Right lobe of liver (tissue), 6 donors: ENCODE results near the gene NRF1. TPM values are rescaled to one million over a fixed set of nuclear protein-coding genes. Genes with fewer than 3 reads are reported as not detected.

ENCODE experiments used
- ATAC-seq, 4 donors: fragments of 200-7000 bp; cut with Tn5 transposase; one replicate each; pipeline ENCODE4 v1.9.1; 2020; ENCODE audit warnings: mild to moderate bottlenecking in 4 of 4, moderate library complexity in 4 of 4
- DNase-seq, 3 donors: peaks; one replicate each; pipeline ENCODE4 v3.0.0-alpha.2; 2020
- H3K27ac ChIP-seq, 3 donors: fragments of 200-600 bp; one replicate each; pipeline ENCODE4 v1.8.0; 2022
- H3K27me3 ChIP-seq, 2 donors: fragments of 200-600 bp; one replicate each; pipeline ENCODE4 v1.8.0; 2022
- H3K36me3 ChIP-seq, 4 donors: fragments of 200-600 bp; sonication (generic) in 1 of 4; one replicate each; pipeline versions ENCODE4 v1.5.1 to v1.8.0; 2017 to 2022; ENCODE audit warnings: control low read depth in 1 of 4
- H3K4me1 ChIP-seq, 4 donors: fragments of 200-600 bp; sonication (generic) in 1 of 4; one replicate each; pipeline versions ENCODE4 v1.5.1 to v1.8.0; 2017 to 2022; ENCODE audit warnings: control low read depth in 1 of 4
- H3K4me3 ChIP-seq, 3 donors: fragments of 200-600 bp; one replicate each; pipeline ENCODE4 v1.8.0; 2022
- H3K9me3 ChIP-seq, 4 donors: fragments of 200-600 bp; sonication (generic) in 1 of 4; one replicate each; pipeline versions ENCODE4 v1.5.1 to v1.8.0; 2017 to 2022; ENCODE audit warnings: control low read depth in 1 of 4
- CTCF ChIP-seq, 4 donors: fragments of 200-600 bp in 3 of 4; fragments of 450-650 bp in 1 of 4; IDR thresholded peaks; one replicate each; pipeline versions ENCODE4 v1.5.1 to v1.8.0; 2016 to 2022; ENCODE audit warnings: antibody characterized with exemption in 4 of 4, mild to moderate bottlenecking in 2 of 4
- POLR2A ChIP-seq: fragments of 450-650 bp; IDR thresholded peaks from one replicate; pipeline ENCODE4 v1.6.1; 2017; ENCODE audit warnings: antibody characterized with exemption, mild to moderate bottlenecking
- WGBS: methylation state at CpG from one replicate; pipeline ENCODE4 v1.1.6; 2018; ENCODE audit warnings: low coverage, low lambda C conversion rate; ENCODE audit not compliant: insufficient coverage; ENCODE audit errors: missing lambda C conversion rate; 5-methylcytosine and 5-hydroxymethylcytosine counted together
- intact Hi-C, 2 donors: fragments of 100-400 bp; cut with DNase I; formaldehyde crosslinking; loops; one replicate each; pipeline versions ENCODE4 v1.11.2 to v1.14.1; 2022
- total RNA-seq, 6 experiments: library from RNA; depleted of rRNA in 2 of 6; stranded (reverse); fragments of >200 nt in 2 of 6; fragmentation: NEBNext Ultra II Directional in 3 of 6; extraction: Animal tissue kit (Norgen Biotek cat#: 25700) in 3 of 6; gene quantifications; one replicate each; pipeline versions ENCODE4 v1.1.0 to v1.2.4, GENCODE V29; 2016 to 2023
- donor health status: DM: no; HTN: yes; CAD: no.
- donor health status: DM: no; HTN: no; CAD: no.
- donor health status: DM: no; HTN: no; CAD: no.
- donor health status: DM: no; HTN: yes; CAD: no.
- donor health status: DM: no; HTN: yes; CAD: no.

Gene NRF1
- total RNA-seq, 6 experiments from 2014 or later, result 3.9 to 6.8 (median 5.3) TPM

GRCh38 chr7:129665013-129665401 lies 53.5 kb downstream of the NRF1 start:
- Histone ChIP-seq H3K4me3 (no peak overlapping the region), H3K27ac (no peak overlapping the region), H3K27me3 (no peaks in the 10 kb centered on the region), H3K4me1 (no peaks in the 10 kb centered on the region), H3K9me3 (no peaks in the 10 kb centered on the region), H3K36me3 (peaks cover 0 to 2% (median 0%) of the 10 kb centered on the region in 4 donors)
- WGBS, result 75% methylated on average over 2 of the region's 3 CpGs
- DNase-seq, result no peak
- TF ChIP-seq CTCF (IDR thresholded peaks at IDR 0.05) (no peak), POLR2A (no peak)
- peak in 1 of 4 donors; percentile 43 for ATAC-seq
- intact Hi-C loops, result loop anchor here in 1 of 2 donors (10.0 kb wide), 2 partner anchors 160 to 350 kb away; no protein-coding TSS in a partner anchor

- WGBS, result 86% methylated on average over 4 of the region's 4 CpGs
- intact Hi-C loops, result loop anchor here in 1 of 2 donors (10.0 kb wide), 2 partner anchors 158 to 348 kb away; no protein-coding TSS in a partner anchor
Observed at GRCh38 chr7:129667116-129667515, 55.6 kb downstream of the NRF1 start.

GRCh38 chr7:129667551-129667950 lies 56.0 kb downstream of the NRF1 start:
- intact Hi-C loops, result loop anchor here in 1 of 2 donors (10.0 kb wide), 2 partner anchors 157 to 347 kb away; no protein-coding TSS in a partner anchor
- WGBS, result 89% methylated on average over 1 of the region's 1 CpG

More at GRCh38 chr7:129667116-129667515, 55.6 kb downstream of the NRF1 start:
- Histone ChIP-seq H3K4me3 (no peak overlapping the region), H3K27me3 (no peaks in the 10 kb centered on the region), H3K36me3 (no peaks in the 10 kb centered on the region), H3K4me1 (no peaks in the 10 kb centered on the region), H3K27ac (no peak overlapping the region), H3K9me3 (no peaks in the 10 kb centered on the region)
- ATAC-seq (no peak), DNase-seq (no peak)
- TF ChIP-seq POLR2A, result no peak

GRCh38 chr7:129669901-129670300 lies 58.4 kb downstream of the NRF1 start:
- ATAC-seq (no peak), DNase-seq (no peak)
- intact Hi-C loops, result loop anchor here in 1 of 2 donors (10.0 kb wide), 2 partner anchors 155 to 345 kb away; no protein-coding TSS in a partner anchor
- Histone ChIP-seq H3K4me1 (no peaks in the 10 kb centered on the region), H3K9me3 (no peaks in the 10 kb centered on the region), H3K4me3 (no peak overlapping the region), H3K36me3 (no peaks in the 10 kb centered on the region), H3K27ac (no peak overlapping the region), H3K27me3 (no peaks in the 10 kb centered on the region)
- TF ChIP-seq CTCF (IDR thresholded peaks at IDR 0.05), result no peak
- 100% methylated on average over 2 of the region's 2 CpGs for WGBS

More at GRCh38 chr7:129667551-129667950, 56.0 kb downstream of the NRF1 start:
- Histone ChIP-seq H3K4me3 (no peak overlapping the region), H3K36me3 (no peaks in the 10 kb centered on the region), H3K27ac (no peak overlapping the region), H3K9me3 (no peaks in the 10 kb centered on the region), H3K4me1 (no peaks in the 10 kb centered on the region), H3K27me3 (no peaks in the 10 kb centered on the region)
- no peak for TF ChIP-seq POLR2A
- no peak for TF ChIP-seq CTCF (IDR thresholded peaks at IDR 0.05)
- DNase-seq, result no peak
- no peak for ATAC-seq

GRCh38 chr7:129670656-129671055 lies 59.1 kb downstream of the NRF1 start:
- no peak overlapping the region for H3K4me3 ChIP-seq
- H3K27ac ChIP-seq, result no peak overlapping the region
- intact Hi-C loops, result no loop called here
- TF ChIP-seq POLR2A, result no peak
- TF ChIP-seq CTCF (IDR thresholded peaks at IDR 0.05), result no peak
- ATAC-seq (no peak), DNase-seq (no peak)
- H3K9me3 ChIP-seq, result no peaks in the 10 kb centered on the region
- no peaks in the 10 kb centered on the region for H3K36me3 ChIP-seq
- no peaks in the 10 kb centered on the region for H3K4me1 ChIP-seq
- no peaks in the 10 kb centered on the region for H3K27me3 ChIP-seq
